Activated CD4-positive, alpha-beta T cell treated with anti-CD3 and anti-CD28 coated beads, Interleukin-2, amount 10 ng/mL, durations not matched to agents 7 days and 5 days (primary cell): ENCODE data around the gene DIAPH2. TPM values are rescaled to one million over a fixed set of nuclear protein-coding genes. Genes with fewer than 3 reads are reported as not detected.

Source experiments
- CTCF ChIA-PET: fragments of 350-600 bp; sonication (Branson Sonifier 250); formaldehyde crosslinking; loops from one replicate; lab custom pipeline; 2021; ENCODE audit warnings: antibody characterized with exemption; lab: Charles Lee
- POLR2A ChIA-PET: fragments of 350-600 bp; sonication (Branson Sonifier 250); formaldehyde crosslinking; loops from one replicate; lab custom pipeline; 2021; ENCODE audit warnings: antibody characterized with exemption; lab: Charles Lee
- DNase-seq: peaks from one replicate; pipeline ENCODE4 v3.0.0-alpha.2; 2020
- H3K27ac Mint-ChIP-seq: one replicate; pipeline ENCODE4 v1.8.0; 2021; ENCODE audit warnings: mild to moderate bottlenecking, moderate library complexity, mixed read lengths
- H3K27me3 Mint-ChIP-seq: one replicate; pipeline ENCODE4 v1.8.0; 2021; ENCODE audit warnings: mixed read lengths
- H3K36me3 Mint-ChIP-seq: one replicate; pipeline ENCODE4 v1.8.0; 2021; ENCODE audit warnings: low read depth, mixed read lengths
- H3K4me1 Mint-ChIP-seq: one replicate; pipeline ENCODE4 v1.8.0; 2021; ENCODE audit warnings: mixed read lengths
- H3K4me3 Mint-ChIP-seq: one replicate; pipeline ENCODE4 v1.8.0; 2021; ENCODE audit warnings: mild to moderate bottlenecking, moderate library complexity, mixed read lengths
- H3K9me3 Mint-ChIP-seq: one replicate; pipeline ENCODE4 v1.8.0; 2021; ENCODE audit warnings: mixed read lengths
- total RNA-seq, 2 experiments: library from RNA; stranded (reverse); gene quantifications; one replicate each; pipeline ENCODE4 v1.2.3, GENCODE V29; 2021

Gene DIAPH2
- total RNA-seq, 2 experiments from 2014 or later: 15.4 to 18.3 TPM

DNA sequence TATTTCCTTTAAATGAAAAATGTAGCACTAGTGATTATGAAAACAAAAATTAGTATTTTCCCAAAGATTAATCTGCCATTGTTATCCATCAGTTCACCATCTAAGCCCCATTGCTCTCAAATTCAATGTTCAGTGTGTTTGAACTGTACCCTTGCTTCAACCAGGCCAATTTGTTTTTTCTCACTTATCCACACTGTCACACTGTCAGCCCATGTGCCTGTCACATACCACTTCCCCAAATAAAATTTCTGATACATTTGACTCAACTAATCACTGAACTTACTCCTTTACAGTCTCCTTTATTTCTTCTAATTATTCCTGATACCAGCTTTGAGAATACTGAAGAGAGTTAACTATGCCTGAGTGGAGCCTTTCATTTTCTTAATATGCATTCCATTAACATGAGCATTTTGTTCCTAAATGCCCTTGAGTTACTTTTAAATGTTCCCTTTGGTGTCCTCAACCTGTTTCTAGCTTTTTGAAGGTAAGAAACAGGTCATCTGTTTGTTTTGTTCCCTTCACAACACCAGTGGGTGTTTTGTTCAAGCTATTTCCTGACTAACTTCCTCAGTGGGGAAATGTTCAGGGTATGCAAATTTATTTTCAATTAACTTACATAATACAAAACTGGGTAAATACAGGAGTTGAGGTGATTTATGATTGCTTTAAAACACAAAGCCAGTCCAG is 316.2 kb downstream of the DIAPH2 start:
- POLR2A ChIA-PET: no interaction called here
- Mint-ChIP-seq H3K27me3 (no peaks in the 10 kb centered on the region), H3K4me1 (no peaks in the 10 kb centered on the region), H3K27ac (no peak overlapping the region), H3K9me3 (no peaks in the 10 kb centered on the region), H3K4me3 (no peak overlapping the region), H3K36me3 (no peaks in the 10 kb centered on the region)
- CTCF ChIA-PET: interaction anchor here (0.6 to 2.2 kb wide), 2 partner anchors 31 to 107 kb away, joined by 3 to 5 read pairs; no protein-coding TSS in a partner anchor
- DNase-seq: no peak

DNA sequence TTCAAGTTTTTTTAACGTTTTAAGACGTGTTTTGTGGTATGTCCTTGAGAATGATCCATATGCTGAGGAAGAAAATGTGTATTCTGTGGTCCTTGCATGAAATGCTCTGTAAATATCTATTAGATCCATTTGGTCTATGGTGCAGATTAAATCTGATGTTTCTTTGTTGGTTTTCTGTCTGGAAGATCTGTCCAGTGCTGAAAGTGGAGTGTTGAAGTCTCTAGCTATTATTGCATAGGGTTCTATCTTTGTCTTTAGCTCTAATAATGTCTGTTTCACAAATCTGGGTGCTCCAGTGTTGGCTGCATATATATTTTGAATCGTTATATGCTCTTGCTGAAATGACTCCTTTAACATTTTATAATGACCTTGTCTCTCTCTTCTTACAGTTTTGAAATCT is 321.5 kb downstream of the DIAPH2 start:
- Mint-ChIP-seq H3K36me3 (no peaks in the 10 kb centered on the region), H3K27ac (no peak overlapping the region), H3K9me3 (no peaks in the 10 kb centered on the region), H3K4me3 (no peak overlapping the region), H3K4me1 (no peaks in the 10 kb centered on the region), H3K27me3 (no peaks in the 10 kb centered on the region)
- CTCF ChIA-PET: no interaction called here
- DNase-seq: no peak
- POLR2A ChIA-PET: no interaction called here

DNA sequence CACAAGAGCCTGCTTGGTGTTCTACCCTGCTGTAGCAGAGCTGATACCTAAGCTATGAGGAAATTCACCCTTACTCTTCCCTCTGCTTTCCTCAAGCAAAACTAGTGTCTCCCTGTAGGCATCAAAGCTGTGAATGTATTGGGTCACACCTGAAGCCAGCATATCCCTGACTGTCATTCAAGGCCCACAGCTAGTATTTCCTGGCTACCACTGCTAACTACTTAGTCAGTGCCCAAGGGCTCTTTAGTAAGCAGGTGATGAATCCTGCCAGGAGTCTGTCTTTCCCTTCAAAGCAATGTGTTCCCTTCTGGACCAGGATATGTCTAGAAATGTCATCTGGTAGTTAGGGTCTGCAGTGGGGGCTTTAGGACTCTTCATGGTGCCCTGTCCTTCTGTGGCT is 324.7 kb downstream of the DIAPH2 start:
- H3K4me3 Mint-ChIP-seq: no peak overlapping the region
- ChIA-PET CTCF (no interaction called here), POLR2A (no interaction called here)
- no peak for DNase-seq
- H3K27ac Mint-ChIP-seq: no peak overlapping the region
- no peaks in the 10 kb centered on the region for H3K9me3 Mint-ChIP-seq
- H3K36me3 Mint-ChIP-seq: no peaks in the 10 kb centered on the region
- H3K27me3 Mint-ChIP-seq: no peaks in the 10 kb centered on the region
- no peaks in the 10 kb centered on the region for H3K4me1 Mint-ChIP-seq

DNA sequence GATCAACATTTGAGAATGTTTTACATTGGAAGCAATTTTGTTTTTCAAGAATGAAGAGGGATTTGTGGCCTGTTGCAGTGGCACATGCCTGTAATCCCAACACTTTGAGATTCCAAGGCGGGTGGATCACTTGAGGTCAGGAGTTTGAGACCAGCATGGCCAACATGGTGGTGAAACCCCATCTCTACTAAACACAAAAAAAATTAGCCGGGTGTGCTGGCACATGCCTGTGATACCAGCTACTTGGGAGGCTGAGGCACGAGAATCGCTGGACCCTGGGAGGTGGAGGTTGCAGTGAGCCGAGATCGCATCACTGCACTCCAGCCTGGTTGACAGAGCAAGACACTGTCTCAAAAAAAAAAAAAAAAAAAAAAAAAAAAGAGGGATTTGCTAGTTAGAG is 326.9 kb downstream of the DIAPH2 start:
- no peaks in the 10 kb centered on the region for H3K36me3 Mint-ChIP-seq
- H3K9me3 Mint-ChIP-seq: no peaks in the 10 kb centered on the region
- ChIA-PET CTCF (no interaction called here), POLR2A (no interaction called here)
- no peak overlapping the region for H3K27ac Mint-ChIP-seq
- H3K4me1 Mint-ChIP-seq: no peaks in the 10 kb centered on the region
- no peak for DNase-seq
- no peaks in the 10 kb centered on the region for H3K27me3 Mint-ChIP-seq
- no peak overlapping the region for H3K4me3 Mint-ChIP-seq

DNA sequence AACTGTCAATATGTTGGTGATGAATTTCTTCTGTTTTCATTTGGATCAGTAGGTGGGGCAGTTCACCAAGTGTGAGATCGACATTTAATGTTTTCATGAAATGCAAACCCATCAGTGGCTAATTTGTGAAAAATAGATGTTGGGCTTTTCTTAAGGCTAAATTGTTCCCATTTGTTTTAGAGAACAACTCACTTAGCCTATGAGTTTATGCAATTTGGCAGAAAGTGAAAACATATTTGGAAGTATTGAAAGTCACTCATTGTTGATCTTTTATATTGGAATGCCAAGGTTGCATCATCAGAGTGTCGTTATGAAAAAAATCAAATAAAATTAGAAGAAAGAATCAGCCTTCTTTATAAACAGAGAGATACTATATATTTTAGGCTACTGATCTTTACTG is 331.5 kb downstream of the DIAPH2 start:
- no peak overlapping the region for H3K27ac Mint-ChIP-seq
- no peak for DNase-seq
- no peaks in the 10 kb centered on the region for H3K36me3 Mint-ChIP-seq
- H3K4me3 Mint-ChIP-seq: no peak overlapping the region
- H3K9me3 Mint-ChIP-seq: no peaks in the 10 kb centered on the region
- H3K4me1 Mint-ChIP-seq: no peaks in the 10 kb centered on the region
- CTCF ChIA-PET: no interaction called here
- POLR2A ChIA-PET: no interaction called here
- H3K27me3 Mint-ChIP-seq: no peaks in the 10 kb centered on the region

DNA sequence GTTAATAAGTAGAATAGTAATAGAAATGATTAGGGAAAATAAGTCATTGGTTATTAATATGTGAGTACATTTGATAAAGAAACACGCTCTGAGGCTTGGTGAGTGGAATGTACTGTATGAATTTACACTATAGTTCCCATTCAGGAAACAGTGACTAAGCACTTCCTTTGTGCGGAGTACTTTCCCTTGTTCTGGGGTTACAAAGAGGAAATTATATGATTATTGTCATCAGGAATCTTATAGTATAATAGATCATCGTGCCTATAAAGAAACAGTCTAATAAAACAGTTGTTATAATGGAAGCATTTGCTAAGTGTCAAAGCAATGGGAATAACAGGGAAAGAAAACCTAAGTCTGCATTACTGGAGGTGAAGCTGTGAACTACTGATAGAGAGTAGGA is 337.0 kb downstream of the DIAPH2 start:
- no peaks in the 10 kb centered on the region for H3K4me1 Mint-ChIP-seq
- no peak overlapping the region for H3K27ac Mint-ChIP-seq
- no peak overlapping the region for H3K4me3 Mint-ChIP-seq
- DNase-seq: no peak
- H3K27me3 Mint-ChIP-seq: no peaks in the 10 kb centered on the region
- ChIA-PET POLR2A (no interaction called here), CTCF (no interaction called here)
- no peaks in the 10 kb centered on the region for H3K9me3 Mint-ChIP-seq
- H3K36me3 Mint-ChIP-seq: no peaks in the 10 kb centered on the region

DNA sequence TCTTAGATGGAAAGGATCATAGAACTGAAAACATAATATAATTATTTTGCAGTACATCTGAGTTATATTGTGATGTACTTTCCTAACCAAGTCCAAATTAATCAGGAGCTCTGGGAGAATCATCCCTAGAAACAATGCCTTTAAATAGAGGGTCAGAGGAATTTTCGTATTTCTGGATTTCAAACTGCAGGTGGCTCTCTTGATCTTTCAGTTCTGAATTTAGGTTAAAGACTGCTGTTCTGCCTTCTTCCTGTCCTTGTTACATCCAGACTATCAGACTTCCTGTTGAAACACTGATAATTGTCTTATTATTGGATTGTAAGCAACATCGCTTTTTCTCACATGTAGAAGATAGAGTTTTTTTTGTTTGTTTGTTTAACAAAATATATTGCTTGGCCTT is 341.8 kb downstream of the DIAPH2 start:
- no peaks in the 10 kb centered on the region for H3K27me3 Mint-ChIP-seq
- no peak overlapping the region for H3K27ac Mint-ChIP-seq
- POLR2A ChIA-PET: no interaction called here
- H3K4me3 Mint-ChIP-seq: no peak overlapping the region
- H3K9me3 Mint-ChIP-seq: no peaks in the 10 kb centered on the region
- DNase-seq: no peak
- H3K4me1 Mint-ChIP-seq: no peaks in the 10 kb centered on the region
- CTCF ChIA-PET: no interaction called here
- H3K36me3 Mint-ChIP-seq: no peaks in the 10 kb centered on the region

DNA sequence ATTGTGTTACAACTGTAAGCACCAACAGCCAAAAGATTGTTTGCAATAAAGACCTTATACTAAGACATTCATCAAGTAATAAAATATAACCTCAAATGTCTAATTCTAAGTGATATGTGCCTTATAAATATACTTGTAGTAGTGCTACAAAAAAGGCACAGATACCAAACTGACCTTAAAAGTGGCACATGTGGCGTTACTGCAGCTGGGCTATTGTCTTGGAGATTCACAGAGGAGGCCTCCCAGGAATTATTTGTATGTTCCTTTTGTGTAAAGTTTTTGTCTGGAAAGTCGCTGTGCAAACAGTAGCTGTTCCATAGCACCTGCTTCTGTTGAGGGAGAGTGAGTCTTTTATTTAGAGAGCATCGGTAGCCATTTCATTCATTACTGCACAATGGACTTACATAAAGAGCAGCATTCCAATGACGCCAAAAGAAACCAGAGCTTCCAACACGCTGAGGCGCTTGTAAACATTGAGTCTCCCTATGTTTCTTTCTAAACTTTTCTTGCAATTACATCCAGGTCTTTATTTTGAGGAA is 342.8 kb downstream of the DIAPH2 start:
- Mint-ChIP-seq H3K27ac (no peak overlapping the region), H3K4me1 (no peaks in the 10 kb centered on the region), H3K4me3 (no peak overlapping the region), H3K27me3 (no peaks in the 10 kb centered on the region), H3K36me3 (no peaks in the 10 kb centered on the region), H3K9me3 (no peaks in the 10 kb centered on the region)
- POLR2A ChIA-PET: no interaction called here
- DNase-seq: no peak
- CTCF ChIA-PET: interaction anchor here (1.7 kb wide), 1 partner anchor 16 kb away, joined by 3 read pairs; no protein-coding TSS in a partner anchor

DNA sequence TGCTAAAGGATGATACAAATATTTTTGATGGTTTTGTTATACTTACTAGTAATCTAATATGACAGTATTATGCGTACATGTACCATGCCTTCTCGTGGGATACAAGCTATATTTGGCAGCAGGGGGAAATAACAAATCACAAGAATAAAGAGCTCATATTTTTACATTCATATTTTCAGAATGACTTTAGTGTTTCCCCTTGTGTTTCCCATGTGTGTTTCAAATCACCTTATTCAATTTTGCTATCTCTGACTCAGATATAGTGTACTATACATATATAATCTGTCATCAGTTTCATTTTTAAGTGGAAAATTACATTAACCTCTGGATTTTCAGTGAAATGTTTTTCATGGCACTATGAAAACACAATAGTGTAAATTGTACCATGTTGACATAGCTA is 345.8 kb downstream of the DIAPH2 start:
- no peaks in the 10 kb centered on the region for H3K36me3 Mint-ChIP-seq
- H3K4me3 Mint-ChIP-seq: no peak overlapping the region
- CTCF ChIA-PET: no interaction called here
- H3K27me3 Mint-ChIP-seq: no peaks in the 10 kb centered on the region
- no peak overlapping the region for H3K27ac Mint-ChIP-seq
- H3K4me1 Mint-ChIP-seq: no peaks in the 10 kb centered on the region
- POLR2A ChIA-PET: no interaction called here
- no peak for DNase-seq
- H3K9me3 Mint-ChIP-seq: no peaks in the 10 kb centered on the region

DNA sequence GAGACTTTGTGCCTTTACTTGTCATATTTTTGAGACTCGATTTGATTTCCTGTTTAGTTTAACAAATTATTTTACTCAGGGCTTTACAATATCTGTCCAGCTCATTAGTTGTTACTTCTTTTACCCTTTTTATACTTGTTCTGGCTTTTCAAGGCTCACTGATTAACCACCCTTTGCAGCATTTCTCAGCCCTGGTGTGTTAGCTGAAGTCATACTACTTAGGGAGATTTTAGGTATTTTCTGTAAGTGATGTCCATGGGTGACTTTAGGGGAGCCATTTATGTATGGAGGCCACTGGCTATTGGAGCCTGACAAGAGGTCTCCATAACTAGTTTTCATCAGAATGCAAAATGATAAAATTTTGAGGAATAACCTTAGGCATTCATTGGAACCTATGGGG is 346.3 kb downstream of the DIAPH2 start:
- H3K9me3 Mint-ChIP-seq: no peaks in the 10 kb centered on the region
- no peaks in the 10 kb centered on the region for H3K4me1 Mint-ChIP-seq
- H3K4me3 Mint-ChIP-seq: no peak overlapping the region
- no peak for DNase-seq
- no peaks in the 10 kb centered on the region for H3K27me3 Mint-ChIP-seq
- H3K27ac Mint-ChIP-seq: no peak overlapping the region
- ChIA-PET POLR2A (no interaction called here), CTCF (no interaction called here)
- no peaks in the 10 kb centered on the region for H3K36me3 Mint-ChIP-seq

DNA sequence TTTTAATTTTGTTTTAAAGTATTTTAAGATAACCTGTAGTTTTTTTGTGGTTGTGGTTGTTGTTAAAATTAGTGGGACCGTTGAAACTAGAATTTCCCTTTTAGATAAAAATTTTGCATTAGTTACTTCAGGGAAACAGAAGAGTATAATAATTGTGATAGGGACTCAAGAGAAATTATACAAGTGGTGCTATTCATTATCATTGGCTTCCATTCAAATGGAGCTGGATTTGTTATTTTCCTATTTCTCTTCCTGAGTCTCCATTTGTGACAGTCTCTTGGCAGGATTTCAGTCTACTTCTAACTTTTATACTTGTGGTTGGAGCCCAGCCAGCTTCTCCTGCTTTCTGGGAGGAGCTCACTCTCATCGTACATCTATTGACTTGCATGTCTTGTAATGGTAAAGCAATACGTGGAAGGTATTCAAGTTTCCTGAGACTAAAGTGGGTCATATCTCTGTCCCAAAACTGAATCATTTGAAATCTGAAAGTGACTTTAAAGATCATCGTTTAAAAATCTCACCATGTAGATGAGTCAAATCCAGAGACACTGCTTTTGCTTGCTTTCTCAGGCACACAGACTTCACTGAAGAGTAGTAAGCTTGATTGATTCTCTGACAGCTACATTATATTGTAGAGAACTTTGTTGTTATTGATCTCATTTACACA is 354.9 kb downstream of the DIAPH2 start:
- CTCF ChIA-PET: no interaction called here

DNA sequence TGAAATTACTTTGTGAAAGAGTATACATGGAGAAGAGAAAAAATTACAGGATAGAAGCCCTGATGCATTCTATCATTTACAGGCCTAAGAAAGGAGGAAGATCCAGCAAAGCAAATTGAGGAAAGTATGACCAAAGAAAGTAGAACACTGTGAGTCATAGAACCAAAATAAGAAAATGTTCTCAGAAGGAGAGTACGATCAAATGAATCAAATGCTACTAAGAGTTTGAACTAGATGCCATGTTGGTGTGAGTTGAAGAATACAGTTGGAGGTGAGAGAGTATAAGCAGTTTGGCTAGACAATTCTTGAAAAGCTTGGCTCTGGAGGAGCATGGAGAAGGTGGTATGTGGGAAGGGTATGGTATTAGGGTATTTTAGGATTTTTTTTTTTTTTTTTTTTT is 360.8 kb downstream of the DIAPH2 start:
- CTCF ChIA-PET: no interaction called here
- POLR2A ChIA-PET: no interaction called here
- DNase-seq: no peak
- no peaks in the 10 kb centered on the region for H3K4me1 Mint-ChIP-seq
- no peak overlapping the region for H3K27ac Mint-ChIP-seq
- no peak overlapping the region for H3K4me3 Mint-ChIP-seq
- H3K27me3 Mint-ChIP-seq: no peaks in the 10 kb centered on the region
- H3K36me3 Mint-ChIP-seq: peaks cover 1% of the 10 kb centered on the region
- H3K9me3 Mint-ChIP-seq: no peaks in the 10 kb centered on the region

More for the DNA sequence above, 354.9 kb downstream of the DIAPH2 start:
- Mint-ChIP-seq H3K4me3 (no peak overlapping the region), H3K27me3 (no peaks in the 10 kb centered on the region), H3K9me3 (no peaks in the 10 kb centered on the region), H3K4me1 (peaks cover 2% of the 10 kb centered on the region), H3K27ac (no peak overlapping the region), H3K36me3 (peaks cover 2% of the 10 kb centered on the region)
- DNase-seq: no peak
- POLR2A ChIA-PET: no interaction called here

DNA sequence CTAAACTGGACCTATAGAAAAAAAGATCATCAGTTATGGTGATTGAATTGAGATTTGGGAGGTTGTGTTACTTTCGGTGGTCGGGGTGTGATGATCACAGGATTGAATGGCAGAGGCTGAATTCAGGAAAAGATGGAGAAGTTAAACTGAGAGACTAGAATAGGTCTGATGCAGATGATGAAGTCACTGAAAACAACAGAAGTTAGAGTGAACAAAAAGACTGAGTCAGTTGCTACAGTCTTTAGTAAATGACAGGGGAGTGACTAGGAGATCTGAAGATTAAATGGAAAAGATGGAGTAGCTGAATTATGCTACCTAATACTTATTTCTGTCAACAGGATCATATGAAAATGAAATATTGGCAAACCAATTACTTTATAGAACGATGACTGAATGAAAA is 362.2 kb downstream of the DIAPH2 start:
- no peaks in the 10 kb centered on the region for H3K27me3 Mint-ChIP-seq
- H3K4me3 Mint-ChIP-seq: no peak overlapping the region
- POLR2A ChIA-PET: no interaction called here
- CTCF ChIA-PET: interaction anchor here (0.6 kb wide), 1 partner anchor 202 kb away, joined by 3 read pairs; no protein-coding TSS in a partner anchor
- H3K4me1 Mint-ChIP-seq: no peaks in the 10 kb centered on the region
- no peak for DNase-seq
- no peaks in the 10 kb centered on the region for H3K9me3 Mint-ChIP-seq
- peaks cover 1% of the 10 kb centered on the region for H3K36me3 Mint-ChIP-seq
- no peak overlapping the region for H3K27ac Mint-ChIP-seq
